Right lobe of liver (tissue), 4 donors: Measurements from ENCODE around the gene CNIH3.

ENCODE experiments used
- POLR2A ChIP-seq: fragments of 450-650 bp; IDR thresholded peaks from one replicate; pipeline ENCODE4 v1.6.1; 2017; ENCODE audit warnings: antibody characterized with exemption, mild to moderate bottlenecking
- TF ChIP-seq, protein P1 (sequence below), 4 donors: fragments of 200-600 bp in 3 of 4; fragments of 450-650 bp in 1 of 4; IDR thresholded peaks; one replicate each; pipeline versions ENCODE4 v1.5.1 to v1.8.0; 2016 to 2022; ENCODE audit warnings: antibody characterized with exemption in 4 of 4, mild to moderate bottlenecking in 2 of 4
- donor health status: DM: no; HTN: no; CAD: no.
- donor health status: DM: no; HTN: no; CAD: no.
- donor health status: DM: no; HTN: yes; CAD: no.

DNA sequence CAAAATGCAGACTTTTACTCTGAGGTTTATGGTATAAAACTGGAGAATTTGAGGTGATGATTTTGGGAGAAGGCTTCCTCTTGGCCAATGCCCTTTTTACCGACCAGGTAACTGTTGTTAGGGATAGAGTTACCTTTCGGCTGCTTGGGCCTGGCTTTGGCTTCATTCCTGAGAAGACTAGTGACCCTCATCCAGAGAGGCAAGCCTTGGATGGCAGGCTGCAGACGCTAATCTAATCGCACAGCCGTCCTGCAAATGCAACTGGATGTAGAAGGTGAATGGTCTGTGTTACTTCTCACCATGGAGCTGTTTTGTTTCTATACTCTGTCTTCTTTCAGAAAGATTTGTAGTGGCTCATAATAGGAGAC lies 124.6 kb downstream of the CNIH3 start:
- TF ChIP-seq, protein P1, sequence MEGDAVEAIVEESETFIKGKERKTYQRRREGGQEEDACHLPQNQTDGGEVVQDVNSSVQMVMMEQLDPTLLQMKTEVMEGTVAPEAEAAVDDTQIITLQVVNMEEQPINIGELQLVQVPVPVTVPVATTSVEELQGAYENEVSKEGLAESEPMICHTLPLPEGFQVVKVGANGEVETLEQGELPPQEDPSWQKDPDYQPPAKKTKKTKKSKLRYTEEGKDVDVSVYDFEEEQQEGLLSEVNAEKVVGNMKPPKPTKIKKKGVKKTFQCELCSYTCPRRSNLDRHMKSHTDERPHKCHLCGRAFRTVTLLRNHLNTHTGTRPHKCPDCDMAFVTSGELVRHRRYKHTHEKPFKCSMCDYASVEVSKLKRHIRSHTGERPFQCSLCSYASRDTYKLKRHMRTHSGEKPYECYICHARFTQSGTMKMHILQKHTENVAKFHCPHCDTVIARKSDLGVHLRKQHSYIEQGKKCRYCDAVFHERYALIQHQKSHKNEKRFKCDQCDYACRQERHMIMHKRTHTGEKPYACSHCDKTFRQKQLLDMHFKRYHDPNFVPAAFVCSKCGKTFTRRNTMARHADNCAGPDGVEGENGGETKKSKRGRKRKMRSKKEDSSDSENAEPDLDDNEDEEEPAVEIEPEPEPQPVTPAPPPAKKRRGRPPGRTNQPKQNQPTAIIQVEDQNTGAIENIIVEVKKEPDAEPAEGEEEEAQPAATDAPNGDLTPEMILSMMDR (IDR thresholded peaks at IDR 0.05), result no peak
- TF ChIP-seq POLR2A, result no peak
